HCT116 (cell line): ENCODE results near the gene TBCD. TPM values are rescaled to one million over a fixed set of nuclear protein-coding genes. Genes with fewer than 3 reads are reported as not detected.

ENCODE experiments used
- ATAC-seq: fragments of 200-7000 bp; cut with Tn5 transposase; 2 replicates; pipeline ENCODE4 v1.9.1; 2020; ENCODE audit warnings: mild to moderate bottlenecking, moderate library complexity
- BruUV-seq: library from RNA; stranded (reverse); fragments of 400-500 nt; replicated peaks from 2 replicates; lab custom pipeline; 2021; lab: Mats Ljungman, UMichigan
- CTCF ChIA-PET: fragments of 300-600 bp; sonication (Branson Sonifier 250); formaldehyde crosslinking; loops from one replicate; lab custom pipeline; 2021; ENCODE audit warnings: antibody characterized with exemption; lab: Charles Lee
- POLR2A ChIA-PET: fragments of 300-600, 350-600 bp; sonication (Branson Sonifier 250); formaldehyde crosslinking; loops from one replicate; lab custom pipeline; 2021; ENCODE audit warnings: antibody characterized with exemption; lab: Charles Lee
- RAD21 ChIA-PET, 2 experiments: fragments of 300-600 bp; sonication (Branson Sonifier 250); formaldehyde crosslinking; loops; one replicate each; lab custom pipeline; 2023; ENCODE audit warnings: low total read pairs in 2 of 2; ENCODE audit not compliant: uncharacterized antibody in 2 of 2, unreplicated experiment in 2 of 2, low non-redundant PET in 1 of 2; lab: Charles Lee
- DNase-seq: peaks from one replicate; pipeline ENCODE4 v3.0.0-alpha.2; 2010; ENCODE audit warnings: low read depth, low spot score
- H2AFZ ChIP-seq: fragments of 200-600 bp; shearing (Covaris generic), sonication (generic); 2 replicates; pipeline ENCODE4 v1.6.1; 2017; ENCODE audit warnings: low read depth, mixed run types, mixed read lengths, antibody characterized with exemption, low read length; ENCODE audit not compliant: poor library complexity, severe bottlenecking
- H3K27ac ChIP-seq: 2 replicates; pipeline ENCODE4 v1.5.1; 2012; ENCODE audit warnings: low read depth, low read length
- H3K27me3 ChIP-seq: fragments of 200-600 bp; sonication (generic); 2 replicates; pipeline ENCODE4 v1.6.1; 2016; ENCODE audit warnings: mixed run types, low read length, mixed read lengths; ENCODE audit not compliant: insufficient read depth
- H3K36me3 ChIP-seq, 2 experiments: fragments of 200-500 bp in 1 of 2; fragments of 200-600 bp in 1 of 2; sonication (Bioruptor generic) in 1 of 2; sonication (generic) in 1 of 2; 2 replicates each; pipeline versions ENCODE4 v1.5.1 to v1.6.1; 2014 to 2016; ENCODE audit warnings: low read length in 2 of 2, inconsistent platforms in 1 of 2, mixed read lengths in 1 of 2, mixed run types in 1 of 2; ENCODE audit not compliant: insufficient read depth in 2 of 2, control insufficient read depth in 1 of 2
- H3K4me1 ChIP-seq, 2 experiments: fragments of 200-600 bp in 1 of 2; sonication (generic) in 1 of 2; 2 replicates each; pipeline versions ENCODE4 v1.5.1 to v1.6.1; 2012 to 2017; ENCODE audit warnings: low read length in 2 of 2, inconsistent platforms in 1 of 2, mild to moderate bottlenecking in 1 of 2, mixed read lengths in 1 of 2, mixed run types in 1 of 2, moderate library complexity in 1 of 2; ENCODE audit not compliant: insufficient read depth in 2 of 2, control insufficient read depth in 1 of 2
- H3K4me2 ChIP-seq: fragments of 200-600 bp; sonication (generic); 2 replicates; pipeline ENCODE4 v1.6.1; 2017; ENCODE audit warnings: mixed run types, low read length, mixed read lengths
- H3K4me3 ChIP-seq, 2 experiments: fragments of 200-600 bp in 1 of 2; sonication (generic) in 1 of 2; replicated peaks in 1 of 2; 2 replicates each; pipeline ENCODE4 v1.5.1; 2011 to 2016; ENCODE audit warnings: low read length in 2 of 2, control low read depth in 1 of 2, low read depth in 1 of 2, mild to moderate bottlenecking in 1 of 2, mixed read lengths in 1 of 2, mixed run types in 1 of 2
- H3K79me2 ChIP-seq: fragments of 200-600 bp; sonication (generic); 2 replicates; pipeline ENCODE4 v1.6.1; 2017; ENCODE audit warnings: mild to moderate bottlenecking, mixed run types, low read length, moderate library complexity, mixed read lengths; ENCODE audit not compliant: insufficient read depth
- H3K9ac ChIP-seq: fragments of 200-600 bp; sonication (generic); 2 replicates; pipeline ENCODE4 v1.6.1; 2016; ENCODE audit warnings: low read length, mixed read lengths
- H3K9me2 ChIP-seq: fragments of 200-600 bp; sonication (generic), shearing (Covaris generic); 2 replicates; pipeline ENCODE4 v1.6.1; 2017; ENCODE audit warnings: mixed run types, mild to moderate bottlenecking, moderate library complexity; ENCODE audit not compliant: insufficient read depth
- H3K9me3 ChIP-seq, 2 experiments: fragments of 200-500 bp in 1 of 2; fragments of 200-600 bp in 1 of 2; sonication (Bioruptor generic) in 1 of 2; sonication (generic) in 1 of 2; 2 replicates each; pipeline ENCODE4 v1.6.1; 2014 to 2017; ENCODE audit warnings: low read length in 2 of 2, mixed read lengths in 2 of 2, inconsistent platforms in 1 of 2, low read depth in 1 of 2, mild to moderate bottlenecking in 1 of 2, mixed run types in 1 of 2, moderate library complexity in 1 of 2; ENCODE audit not compliant: control insufficient read depth in 1 of 2, insufficient read depth in 1 of 2
- H4K20me1 ChIP-seq: fragments of 200-600 bp; sonication (generic), shearing (Covaris generic); 2 replicates; pipeline ENCODE4 v1.6.1; 2017; ENCODE audit warnings: mixed run types, mild to moderate bottlenecking, moderate library complexity; ENCODE audit not compliant: insufficient read depth
- CBX3 ChIP-seq: IDR thresholded peaks from 2 replicates; pipeline ENCODE4 v1.6.1; 2012; ENCODE audit warnings: low read depth
- CEBPB ChIP-seq: IDR thresholded peaks from 2 replicates; pipeline ENCODE4 v1.6.1; 2012; ENCODE audit warnings: low read depth
- EGR1 ChIP-seq: IDR thresholded peaks from 2 replicates; pipeline ENCODE4 v1.6.1; 2012; ENCODE audit warnings: low read depth
- ELF1 ChIP-seq: IDR thresholded peaks from 2 replicates; pipeline ENCODE4 v1.6.1; 2012; ENCODE audit warnings: low read depth, borderline replicate concordance
- EZH2phosphoT487 ChIP-seq: fragments of 200-600 bp; IDR thresholded peaks from 2 replicates; pipeline ENCODE4 v1.6.1; 2018; ENCODE audit warnings: antibody characterized with exemption, borderline replicate concordance
- FOSL1 ChIP-seq: IDR thresholded peaks from 2 replicates; pipeline ENCODE4 v1.6.1; 2012; ENCODE audit warnings: low read depth
- JUND ChIP-seq: IDR thresholded peaks from 2 replicates; pipeline ENCODE4 v1.6.1; 2012
- MAX ChIP-seq: IDR thresholded peaks from 2 replicates; pipeline ENCODE4 v1.6.1; 2012
- POLR2AphosphoS5 ChIP-seq: IDR thresholded peaks from 2 replicates; pipeline ENCODE4 v1.6.1; 2011; ENCODE audit warnings: mild to moderate bottlenecking, low read depth, low read length, moderate library complexity
- RAD21 ChIP-seq: IDR thresholded peaks from 2 replicates; pipeline ENCODE4 v1.6.1; 2012; ENCODE audit warnings: low read depth, mild to moderate bottlenecking
- REST ChIP-seq: IDR thresholded peaks from 2 replicates; pipeline ENCODE4 v1.6.1; 2012; ENCODE audit warnings: low read depth
- SRF ChIP-seq: IDR thresholded peaks from 2 replicates; pipeline ENCODE4 v1.6.1; 2012; ENCODE audit warnings: low read depth
- TCF7L2 ChIP-seq: IDR thresholded peaks from 2 replicates; pipeline ENCODE4 v1.7.0; 2011; ENCODE audit warnings: borderline replicate concordance, inconsistent platforms; ENCODE audit not compliant: insufficient read depth, insufficient read length; ENCODE audit errors: extremely low read depth
- ZBTB33 ChIP-seq: IDR thresholded peaks from 2 replicates; pipeline ENCODE4 v1.6.1; 2011; ENCODE audit warnings: mild to moderate bottlenecking, low read length, moderate library complexity; ENCODE audit not compliant: insufficient replicate concordance; ENCODE audit errors: extremely low read depth
- intact Hi-C: fragments of 100-400 bp; cut with micrococcal nuclease; formaldehyde crosslinking; loops from 2 replicates; pipeline ENCODE4 v1.10.0; 2022
- total RNA-seq: library from RNA; stranded (reverse); gene quantifications from one replicate; pipeline ENCODE4 v1.2.1, GENCODE V29; 2021; ENCODE audit not compliant: unreplicated experiment

TBCD gene
- total RNA-seq, 1 experiment from 2014 or later, result 152 TPM

- no peaks in the 10 kb centered on the region for H3K9me2 ChIP-seq
- H4K20me1 ChIP-seq, result no peaks in the 10 kb centered on the region
- ChIA-PET POLR2A (no interaction called here), CTCF (no interaction called here), RAD21 (no interaction called here)
- no TSS peak for BruUV-seq
- H2AFZ ChIP-seq, result no peak overlapping the region
- intact Hi-C loops, result no loop called here
- H3K36me3 ChIP-seq, result no peaks in the 10 kb centered on the region
- TF ChIP-seq EGR1, result no peak
- no peak for TF ChIP-seq EZH2phosphoT487
- no peak for TF ChIP-seq RAD21
- TF ChIP-seq CBX3, result no peak
- no peak for TF ChIP-seq ELF1
- TF ChIP-seq TCF7L2, result no peak
- no peak for TF ChIP-seq FOSL1
- no peak for TF ChIP-seq CEBPB
- no peak for TF ChIP-seq POLR2AphosphoS5
- no peak for TF ChIP-seq REST
- no peak for TF ChIP-seq SRF
- TF ChIP-seq ZBTB33, result no peak
- TF ChIP-seq JUND, result no peak
- no peak for TF ChIP-seq MAX
- TF ChIP-seq, all 23 proteins: peak for 0
- no peak for ATAC-seq
- Histone ChIP-seq H3K9me3 (no peaks in the 10 kb centered on the region), H3K4me1 (no peaks in the 10 kb centered on the region), H3K4me2 (no peak overlapping the region), H3K79me2 (no peaks in the 10 kb centered on the region), H3K27me3 (no peaks in the 10 kb centered on the region), H3K9ac (no peak overlapping the region), H3K4me3 (no peak overlapping the region), H3K27ac (no peak overlapping the region)
- no peak for DNase-seq
Observed at GRCh38 chr17:82964851-82965341, 213.0 kb downstream of the TBCD start.
